Right lobe of liver (tissue), 6 donors: Measurements from ENCODE around the gene SERPINE3. TPM values are rescaled to one million over a fixed set of nuclear protein-coding genes. Genes with fewer than 3 reads are reported as not detected.
A peak's percentile ranks its signal among the peaks of the same experiment; 100 is the strongest.

Experiments used
- ATAC-seq, 4 donors: fragments of 200-7000 bp; cut with Tn5 transposase; one replicate each; pipeline ENCODE4 v1.9.1; 2020; ENCODE audit warnings: mild to moderate bottlenecking in 4 of 4, moderate library complexity in 4 of 4
- DNase-seq, 3 donors: peaks; one replicate each; pipeline ENCODE4 v3.0.0-alpha.2; 2020
- H3K27ac ChIP-seq, 3 donors: fragments of 200-600 bp; one replicate each; pipeline ENCODE4 v1.8.0; 2022
- H3K27me3 ChIP-seq, 2 donors: fragments of 200-600 bp; one replicate each; pipeline ENCODE4 v1.8.0; 2022
- H3K36me3 ChIP-seq, 4 donors: fragments of 200-600 bp; sonication (generic) in 1 of 4; one replicate each; pipeline versions ENCODE4 v1.5.1 to v1.8.0; 2017 to 2022; ENCODE audit warnings: control low read depth in 1 of 4
- H3K4me1 ChIP-seq, 4 donors: fragments of 200-600 bp; sonication (generic) in 1 of 4; one replicate each; pipeline versions ENCODE4 v1.5.1 to v1.8.0; 2017 to 2022; ENCODE audit warnings: control low read depth in 1 of 4
- H3K4me3 ChIP-seq, 3 donors: fragments of 200-600 bp; one replicate each; pipeline ENCODE4 v1.8.0; 2022
- H3K9me3 ChIP-seq, 4 donors: fragments of 200-600 bp; sonication (generic) in 1 of 4; one replicate each; pipeline versions ENCODE4 v1.5.1 to v1.8.0; 2017 to 2022; ENCODE audit warnings: control low read depth in 1 of 4
- CTCF ChIP-seq, 4 donors: fragments of 200-600 bp in 3 of 4; fragments of 450-650 bp in 1 of 4; IDR thresholded peaks; one replicate each; pipeline versions ENCODE4 v1.5.1 to v1.8.0; 2016 to 2022; ENCODE audit warnings: antibody characterized with exemption in 4 of 4, mild to moderate bottlenecking in 2 of 4
- POLR2A ChIP-seq: fragments of 450-650 bp; IDR thresholded peaks from one replicate; pipeline ENCODE4 v1.6.1; 2017; ENCODE audit warnings: antibody characterized with exemption, mild to moderate bottlenecking
- WGBS: methylation state at CpG from one replicate; pipeline ENCODE4 v1.1.6; 2018; ENCODE audit warnings: low coverage, low lambda C conversion rate; ENCODE audit not compliant: insufficient coverage; ENCODE audit errors: missing lambda C conversion rate; 5-methylcytosine and 5-hydroxymethylcytosine counted together
- intact Hi-C, 2 donors: fragments of 100-400 bp; cut with DNase I; formaldehyde crosslinking; loops; one replicate each; pipeline versions ENCODE4 v1.11.2 to v1.14.1; 2022
- total RNA-seq, 6 experiments: library from RNA; depleted of rRNA in 2 of 6; stranded (reverse); fragments of >200 nt in 2 of 6; fragmentation: NEBNext Ultra II Directional in 3 of 6; extraction: Animal tissue kit (Norgen Biotek cat#: 25700) in 3 of 6; gene quantifications; one replicate each; pipeline versions ENCODE4 v1.1.0 to v1.2.4, GENCODE V29; 2016 to 2023
- donor health status: DM: no; HTN: yes; CAD: no.
- donor health status: DM: no; HTN: no; CAD: no.
- donor health status: DM: no; HTN: no; CAD: no.
- donor health status: DM: no; HTN: yes; CAD: no.
- donor health status: DM: no; HTN: yes; CAD: no.

The SERPINE3 gene
- total RNA-seq, 6 experiments from 2014 or later: not detected

GRCh38 chr13:51343475-51343874 is 4.0 kb downstream of the SERPINE3 start:
- no peaks in the 10 kb centered on the region for H3K9me3 ChIP-seq
- H3K4me3 ChIP-seq: no peak overlapping the region
- 60% methylated on average over 4 of the region's 5 CpGs for WGBS
- no peak for ATAC-seq
- H3K4me1 ChIP-seq: no peaks in the 10 kb centered on the region
- H3K27me3 ChIP-seq: no peaks in the 10 kb centered on the region
- DNase-seq: no peak
- TF ChIP-seq POLR2A (no peak), CTCF (IDR thresholded peaks at IDR 0.05) (no peak)
- H3K27ac ChIP-seq: no peak overlapping the region
- H3K36me3 ChIP-seq: no peaks in the 10 kb centered on the region
- intact Hi-C loops: no loop called here

GRCh38 chr13:51346397-51346796 is 6.9 kb downstream of the SERPINE3 start:
- 78% methylated on average over 2 of the region's 2 CpGs for WGBS
- no peaks in the 10 kb centered on the region for H3K4me1 ChIP-seq
- intact Hi-C loops: no loop called here
- H3K36me3 ChIP-seq: no peaks in the 10 kb centered on the region
- no peak overlapping the region for H3K4me3 ChIP-seq
- no peak for TF ChIP-seq CTCF (IDR thresholded peaks at IDR 0.05)
- no peak for TF ChIP-seq POLR2A
- H3K27me3 ChIP-seq: no peaks in the 10 kb centered on the region
- DNase-seq: no peak
- H3K9me3 ChIP-seq: no peaks in the 10 kb centered on the region
- no peak overlapping the region for H3K27ac ChIP-seq
- no peak for ATAC-seq

DNA sequence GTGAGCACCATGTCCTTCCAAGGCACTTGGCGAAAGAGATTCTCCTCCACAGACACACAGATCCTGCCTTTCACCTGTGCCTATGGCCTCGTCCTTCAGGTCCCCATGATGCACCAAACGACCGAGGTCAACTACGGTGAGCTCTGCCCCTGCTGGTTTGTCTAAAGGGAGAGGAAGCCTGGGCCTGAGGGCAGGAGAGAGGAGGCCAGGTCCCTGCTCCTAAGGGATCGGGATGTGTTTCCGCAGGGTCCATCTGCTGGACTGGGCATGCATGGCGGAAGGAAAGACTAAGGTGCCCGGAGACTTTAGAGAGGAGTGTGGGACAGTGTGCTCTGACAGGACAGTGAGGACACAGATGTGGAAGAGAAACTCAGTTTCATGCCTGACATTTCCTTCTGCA is 7.6 kb downstream of the SERPINE3 start:
- no peak overlapping the region for H3K4me3 ChIP-seq
- no peaks in the 10 kb centered on the region for H3K4me1 ChIP-seq
- TF ChIP-seq POLR2A (no peak), CTCF (IDR thresholded peaks at IDR 0.05) (no peak)
- WGBS: 90% methylated on average over 2 of the region's 9 CpGs
- DNase-seq (no peak), ATAC-seq (no peak)
- H3K27ac ChIP-seq: no peak overlapping the region
- H3K36me3 ChIP-seq: no peaks in the 10 kb centered on the region
- intact Hi-C loops: no loop called here
- no peaks in the 10 kb centered on the region for H3K27me3 ChIP-seq
- H3K9me3 ChIP-seq: no peaks in the 10 kb centered on the region

DNA sequence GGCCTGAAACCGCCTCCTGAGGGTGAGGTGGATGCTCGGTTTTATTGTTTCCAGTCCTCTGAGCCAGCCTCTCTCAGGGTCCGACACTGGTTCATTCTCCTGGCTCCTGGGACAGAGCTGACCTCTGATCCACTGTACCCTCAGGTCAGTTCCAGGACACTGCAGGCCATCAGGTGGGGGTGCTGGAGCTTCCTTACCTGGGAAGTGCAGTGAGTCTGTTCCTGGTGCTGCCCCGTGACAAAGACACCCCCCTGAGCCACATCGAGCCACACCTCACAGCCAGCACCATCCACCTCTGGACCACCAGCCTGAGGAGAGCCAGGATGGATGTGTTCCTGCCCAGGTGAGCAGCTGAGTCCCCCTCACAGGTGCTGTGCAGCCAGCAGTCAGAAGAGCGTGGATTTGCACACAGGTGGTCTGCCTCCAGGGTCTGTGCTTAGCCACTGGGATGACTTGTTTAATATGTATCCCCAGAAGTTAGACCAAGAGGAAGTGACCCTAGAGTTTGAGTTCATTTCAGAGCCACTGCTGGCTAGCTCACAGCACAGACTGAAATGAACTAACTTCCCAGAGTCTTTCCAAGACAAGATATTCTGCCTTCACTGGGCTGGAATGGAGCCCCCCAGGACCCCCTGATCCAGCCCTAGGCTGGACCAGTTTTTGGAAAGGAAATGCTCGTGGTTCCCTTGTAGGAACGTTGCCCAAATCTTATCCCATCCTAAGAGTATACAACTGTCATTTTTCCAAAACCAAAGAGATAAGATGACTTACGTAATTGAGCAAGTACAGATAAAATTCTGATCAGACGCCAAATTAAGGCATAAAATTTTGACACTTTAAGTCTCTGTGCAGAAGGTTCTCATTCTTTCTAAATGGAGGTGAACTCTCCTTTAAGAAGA is 8.8 kb downstream of the SERPINE3 start:
- TF ChIP-seq CTCF (IDR thresholded peaks at IDR 0.05) (no peak), POLR2A (no peak)
- Histone ChIP-seq H3K27me3 (no peaks in the 10 kb centered on the region), H3K27ac (no peak overlapping the region), H3K4me3 (no peak overlapping the region), H3K36me3 (no peaks in the 10 kb centered on the region), H3K9me3 (no peaks in the 10 kb centered on the region), H3K4me1 (no peaks in the 10 kb centered on the region)
- ATAC-seq: peak in 2 of 4 donors; percentile 16 to 30
- intact Hi-C loops: no loop called here
- 48% methylated on average over 4 of the region's 10 CpGs for WGBS
- DNase-seq: no peak
